Psoas muscle (tissue), 8 donors: ENCODE data around the gene GGT6. TPM values are rescaled to one million over a fixed set of nuclear protein-coding genes. Genes with fewer than 3 reads are reported as not detected.
A peak's percentile ranks its signal among the peaks of the same experiment; 100 is the strongest.
"Not testable (repeated sequence)": the region's sequence is repeated elsewhere in the genome, so short reads cannot be mapped to it uniquely, and the experiment has no call there.

Experiments used
- ATAC-seq, 4 donors: fragments of 200-7000 bp; cut with Tn5 transposase; one replicate each; pipeline ENCODE4 v1.9.1; 2020; ENCODE audit warnings: moderate library complexity in 3 of 4, mild to moderate bottlenecking in 2 of 4
- DNase-seq, 2 donors: peaks; one replicate each; pipeline ENCODE4 v3.0.0-alpha.2; 2020
- H3K27ac ChIP-seq: fragments of 200-600 bp; one replicate; pipeline ENCODE4 v1.8.0; 2022
- H3K27me3 ChIP-seq, 3 donors: fragments of 200-600 bp in 1 of 3; one replicate each; pipeline versions ENCODE4 v1.6.1 to v1.8.0; 2013 to 2022; ENCODE audit warnings: low read length in 2 of 3, mild to moderate bottlenecking in 2 of 3, moderate library complexity in 1 of 3; ENCODE audit not compliant: insufficient read depth in 3 of 3
- H3K36me3 ChIP-seq, 2 donors: fragments of 200-600 bp in 1 of 2; one replicate each; pipeline versions ENCODE4 v1.6.1 to v1.8.0; 2013 to 2022; ENCODE audit warnings: low read depth in 1 of 2, mild to moderate bottlenecking in 1 of 2, moderate library complexity in 1 of 2; ENCODE audit not compliant: insufficient read depth in 1 of 2
- H3K4me1 ChIP-seq: fragments of 200-600 bp; one replicate; pipeline ENCODE4 v1.8.0; 2022
- H3K4me3 ChIP-seq: fragments of 200-600 bp; one replicate; pipeline ENCODE4 v1.8.0; 2022; ENCODE audit warnings: mild to moderate bottlenecking
- H3K9me3 ChIP-seq: fragments of 200-600 bp; one replicate; pipeline ENCODE4 v1.8.0; 2022
- WGBS, 3 donors: extraction: QIAGEN DNeasy Blood & Tissue Kit; methylation state at CpG; one replicate each; pipeline versions ENCODE4 v1.1.6 to v1.1.7; 2013; 5-methylcytosine and 5-hydroxymethylcytosine counted together
- intact Hi-C, 2 donors: fragments of 100-400 bp; cut with DNase I; formaldehyde crosslinking; loops; one replicate each; pipeline versions ENCODE4 v1.11.0 to v1.14.2; 2022
- polyA plus RNA-seq, 3 donors: library from polyadenylated mRNA; stranded (reverse); fragments of 200-250 nt; gene quantifications; one replicate each; pipeline ENCODE4 v1.2.3, GENCODE V29; 2013
- total RNA-seq, 4 donors: library from RNA; stranded (reverse); fragmentation: NEBNext Ultra II Directional in 2 of 4; extraction: Animal tissue kit (Norgen Biotek cat#: 25700) in 2 of 4; gene quantifications; one replicate each; pipeline versions ENCODE4 v1.2.1 to v1.2.4, GENCODE V29; 2021 to 2023
- TF ChIP-seq, protein P1 (sequence below): fragments of 200-600 bp; IDR thresholded peaks from one replicate; pipeline ENCODE4 v1.8.0; 2022; ENCODE audit warnings: antibody characterized with exemption
- donor health status: healthy with polysubstance abuse.
- donor health status: DM: no; HTN: no; CAD: no; lungs with moderate emphysema.
- donor health status: Bipolar disorder and iron deficiency.
- donor health status: healthy.
- donor health status: DM: yes; HTN: yes; CAD: no.
- donor health status: DM: no; HTN: no; CAD: no.
- donor health status: DM: no; HTN: no; CAD: no.
- donor health status: DM: yes; HTN: yes; CAD: no.

GGT6 gene
- total and polyA plus RNA-seq, 7 donors: 0.03 TPM; not detected in 6

DNA sequence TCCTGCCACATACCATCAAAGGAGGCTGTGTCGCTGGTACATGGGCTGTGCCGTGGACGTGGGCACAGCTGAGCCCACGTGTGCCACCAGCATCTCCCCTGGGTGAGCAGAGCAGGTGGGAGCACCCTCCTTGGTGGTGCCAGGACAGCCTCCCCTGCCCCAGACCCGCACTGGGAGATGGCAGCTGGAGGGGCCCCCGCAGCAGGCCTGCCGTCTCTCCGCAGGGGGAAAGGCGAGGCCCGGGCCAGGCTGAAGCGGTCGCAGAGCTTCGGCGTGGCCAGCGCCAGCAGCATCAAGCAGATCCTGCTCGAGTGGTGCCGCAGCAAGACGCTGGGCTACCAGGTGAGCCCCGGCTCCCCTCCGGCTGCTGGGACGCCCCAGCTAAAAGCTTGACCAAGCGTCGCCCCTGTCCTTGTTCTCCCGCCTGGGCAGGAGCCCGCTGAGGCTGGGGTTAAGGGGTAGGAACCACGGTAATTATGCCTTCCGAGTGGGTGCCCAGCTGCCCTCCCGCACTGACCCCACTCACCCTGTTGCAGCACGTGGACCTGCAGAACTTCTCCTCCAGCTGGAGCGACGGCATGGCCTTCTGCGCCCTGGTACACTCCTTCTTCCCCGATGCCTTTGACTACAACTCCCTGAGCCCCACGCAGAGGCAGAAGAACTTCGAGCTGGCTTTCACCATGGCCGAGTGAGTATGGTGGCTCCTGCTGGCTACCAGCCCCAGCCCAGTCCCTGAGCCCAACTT lies 36.4 kb upstream of the GGT6 start:
- H3K4me1 ChIP-seq: peaks cover 89% of the 10 kb centered on the region
- TF ChIP-seq, protein P1, sequence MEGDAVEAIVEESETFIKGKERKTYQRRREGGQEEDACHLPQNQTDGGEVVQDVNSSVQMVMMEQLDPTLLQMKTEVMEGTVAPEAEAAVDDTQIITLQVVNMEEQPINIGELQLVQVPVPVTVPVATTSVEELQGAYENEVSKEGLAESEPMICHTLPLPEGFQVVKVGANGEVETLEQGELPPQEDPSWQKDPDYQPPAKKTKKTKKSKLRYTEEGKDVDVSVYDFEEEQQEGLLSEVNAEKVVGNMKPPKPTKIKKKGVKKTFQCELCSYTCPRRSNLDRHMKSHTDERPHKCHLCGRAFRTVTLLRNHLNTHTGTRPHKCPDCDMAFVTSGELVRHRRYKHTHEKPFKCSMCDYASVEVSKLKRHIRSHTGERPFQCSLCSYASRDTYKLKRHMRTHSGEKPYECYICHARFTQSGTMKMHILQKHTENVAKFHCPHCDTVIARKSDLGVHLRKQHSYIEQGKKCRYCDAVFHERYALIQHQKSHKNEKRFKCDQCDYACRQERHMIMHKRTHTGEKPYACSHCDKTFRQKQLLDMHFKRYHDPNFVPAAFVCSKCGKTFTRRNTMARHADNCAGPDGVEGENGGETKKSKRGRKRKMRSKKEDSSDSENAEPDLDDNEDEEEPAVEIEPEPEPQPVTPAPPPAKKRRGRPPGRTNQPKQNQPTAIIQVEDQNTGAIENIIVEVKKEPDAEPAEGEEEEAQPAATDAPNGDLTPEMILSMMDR: no peak
- no peak for DNase-seq
- H3K9me3 ChIP-seq: no peaks in the 10 kb centered on the region
- no peak for ATAC-seq
- 81 to 93% (median 85%) methylated on average over 30 to 36 of the region's 36 CpGs for WGBS, 3 donors
- peak overlapping the region; percentile 84 for H3K27ac ChIP-seq
- no peaks in the 10 kb centered on the region for H3K27me3 ChIP-seq
- intact Hi-C loops: no loop called here
- H3K36me3 ChIP-seq: peaks cover 0 to 59% of the 10 kb centered on the region in 2 donors
- no peak overlapping the region for H3K4me3 ChIP-seq

DNA sequence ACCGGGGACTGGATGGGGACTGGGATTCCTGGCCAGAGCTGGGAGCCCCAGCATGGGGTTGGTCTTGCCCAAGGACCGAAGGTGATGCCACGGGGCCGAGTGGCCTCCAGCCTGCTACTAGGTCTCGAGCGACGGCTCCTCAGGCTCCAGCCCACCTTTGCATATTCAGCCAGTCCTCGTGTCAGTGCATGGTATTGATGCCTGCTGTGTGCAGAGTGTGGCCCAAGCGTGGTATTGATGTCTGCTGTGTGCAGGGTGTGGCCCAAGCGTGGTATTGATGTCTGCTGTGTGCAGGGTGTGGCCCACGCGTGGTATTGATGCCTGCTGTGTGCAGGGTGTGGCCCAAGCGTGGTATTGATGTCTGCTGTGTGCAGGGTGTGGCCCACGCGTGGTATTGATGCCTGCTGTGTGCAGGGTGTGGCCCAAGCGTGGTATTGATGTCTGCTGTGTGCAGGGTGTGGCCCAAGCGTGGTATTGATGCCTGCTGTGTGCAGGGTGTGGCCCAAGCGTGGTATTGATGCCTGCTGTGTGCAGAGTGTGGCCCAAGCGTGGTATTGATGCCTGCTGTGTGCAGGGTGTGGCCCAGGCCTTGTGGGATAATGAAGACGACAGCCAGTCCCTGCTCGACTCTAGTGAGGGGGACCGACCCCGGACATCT lies 35.4 kb upstream of the GGT6 start:
- DNase-seq, intact Hi-C loops, ATAC-seq, H3K9me3 ChIP-seq, H3K4me3 ChIP-seq, H3K27me3 ChIP-seq: not testable (repeated sequence)
- Histone ChIP-seq H3K27ac (peak overlapping the region; percentile 99), H3K36me3 (peaks cover 0 to 59% of the 10 kb centered on the region in 2 donors), H3K4me1 (peaks cover 90% of the 10 kb centered on the region)
- 78 to 91% (median 87%) methylated on average over 22 to 23 of the region's 23 CpGs for WGBS, 3 donors

DNA sequence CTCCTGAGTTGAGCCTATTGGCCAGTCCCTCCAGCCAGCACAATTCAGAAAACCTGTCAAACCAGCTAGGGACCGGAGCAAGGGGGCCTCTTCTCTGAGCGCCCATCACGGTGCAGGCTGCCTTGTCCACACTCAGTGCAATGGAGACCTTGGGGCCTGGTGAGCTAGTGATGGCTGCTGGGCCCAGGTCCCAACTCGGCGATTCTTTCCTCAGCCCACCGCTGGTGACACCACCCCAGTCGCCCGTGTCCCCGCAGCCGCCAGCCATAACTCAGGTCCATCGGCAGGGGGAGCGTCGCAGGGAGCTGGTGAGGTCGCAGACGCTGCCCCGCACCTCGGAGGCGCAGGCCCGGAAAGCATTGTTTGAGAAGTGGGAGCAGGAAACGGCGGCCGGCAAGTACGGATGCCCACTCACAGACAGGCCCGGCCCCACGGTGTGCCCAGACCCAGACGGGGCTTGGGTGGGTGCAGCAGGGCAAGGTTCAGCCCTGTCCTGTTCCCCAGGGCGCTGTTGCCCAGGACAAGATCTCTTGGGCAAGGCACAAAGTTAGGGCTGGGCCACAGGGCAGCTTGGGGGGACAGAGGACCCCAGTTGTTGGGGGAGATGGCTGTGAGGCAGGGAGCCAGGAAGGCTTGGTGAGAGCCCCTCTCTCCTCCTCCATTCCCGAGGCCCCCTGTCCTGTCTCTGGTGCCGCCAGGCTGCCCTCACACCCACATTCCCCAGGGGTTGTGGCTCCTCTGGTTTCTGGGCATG lies 34.7 kb upstream of the GGT6 start:
- no peak for ATAC-seq
- peaks cover 91% of the 10 kb centered on the region for H3K4me1 ChIP-seq

DNA sequence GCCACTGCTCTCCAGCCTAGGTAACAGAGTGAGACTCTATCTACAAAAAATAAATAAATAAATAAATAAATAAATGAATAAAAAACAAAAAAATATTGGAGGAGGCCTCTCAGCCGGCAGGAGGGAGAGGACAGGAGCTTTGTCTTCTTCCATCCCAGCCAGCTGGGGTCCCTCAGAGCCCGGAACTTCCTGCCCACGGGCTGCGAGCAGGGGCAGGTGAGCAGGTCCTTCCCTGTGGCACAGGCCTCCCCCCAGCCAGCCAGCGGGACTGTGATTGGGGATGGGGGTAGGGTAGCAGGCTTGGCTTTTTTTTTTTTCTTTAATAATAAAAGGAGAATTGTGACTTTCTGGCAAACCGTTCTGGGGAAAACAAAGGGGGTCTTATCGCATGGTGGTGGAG lies 34.0 kb upstream of the GGT6 start:
- intact Hi-C loops: no loop called here
- no peak for DNase-seq
- Histone ChIP-seq H3K4me3 (peak overlapping the region; percentile 7), H3K4me1 (peaks cover 84% of the 10 kb centered on the region), H3K27ac (peak overlapping the region; percentile 99), H3K27me3 (no peaks in the 10 kb centered on the region), H3K36me3 (peaks cover 0 to 59% of the 10 kb centered on the region in 2 donors), H3K9me3 (no peaks in the 10 kb centered on the region)
- no peak for ATAC-seq
- TF ChIP-seq, protein P1: no peak
- WGBS, 3 donors: 74 to 93% (median 80%) methylated on average over 7 of the region's 7 CpGs

More for the DNA sequence above, 34.7 kb upstream of the GGT6 start:
- intact Hi-C loops: no loop called here
- DNase-seq: peak in 1 of 2 donors; percentile 75
- 32 to 58% (median 35%) methylated on average over 27 to 29 of the region's 29 CpGs for WGBS, 3 donors
- H3K9me3 ChIP-seq: no peaks in the 10 kb centered on the region
- no peaks in the 10 kb centered on the region for H3K27me3 ChIP-seq
- TF ChIP-seq, protein P1: peak; percentile 15
- peak overlapping the region; percentile 99 for H3K27ac ChIP-seq
- peaks cover 0 to 59% of the 10 kb centered on the region in 2 donors for H3K36me3 ChIP-seq
- H3K4me3 ChIP-seq: peak overlapping the region; percentile 12

DNA sequence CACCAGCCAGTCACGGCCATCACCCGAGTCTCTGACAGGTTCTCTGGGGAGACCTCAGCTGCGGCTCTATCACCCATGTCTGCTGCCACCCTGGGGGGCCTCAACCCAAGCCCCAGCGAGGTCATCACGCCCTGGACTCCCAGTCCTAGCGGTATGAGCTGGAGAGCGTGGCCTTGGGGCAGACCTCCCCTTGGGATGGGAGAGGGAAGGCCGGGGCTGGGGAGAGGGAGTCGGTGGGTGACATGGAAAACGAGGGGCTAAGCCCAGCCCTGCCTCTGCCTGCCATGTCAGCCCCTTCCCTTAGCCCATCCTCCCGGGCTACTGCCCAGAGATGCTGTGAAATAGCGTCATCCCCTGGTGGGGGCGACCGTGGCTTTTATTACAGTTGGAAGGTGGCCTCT lies 32.6 kb upstream of the GGT6 start:
- ATAC-seq: no peak
- Histone ChIP-seq H3K4me3 (peak overlapping the region; percentile 37), H3K9me3 (no peaks in the 10 kb centered on the region), H3K27me3 (no peaks in the 10 kb centered on the region), H3K4me1 (peaks cover 79% of the 10 kb centered on the region), H3K36me3 (peaks cover 0 to 55% of the 10 kb centered on the region in 2 donors), H3K27ac (peak overlapping the region; percentile 99)
- TF ChIP-seq, protein P1: no peak
- intact Hi-C loops: no loop called here
- DNase-seq: no peak
- 69 to 74% (median 71%) methylated on average over 14 of the region's 14 CpGs for WGBS, 3 donors
